GM12874 (cell line): ENCODE data around the gene SLCO2B1.

Source experiments
- TF ChIP-seq, protein P1 (sequence below): IDR thresholded peaks from 2 replicates; pipeline ENCODE4 v1.5.1; 2011; ENCODE audit warnings: low read depth, mild to moderate bottlenecking, control low read depth, low read length, moderate library complexity; ENCODE audit not compliant: insufficient read depth

Gene SLCO2B1

DNA sequence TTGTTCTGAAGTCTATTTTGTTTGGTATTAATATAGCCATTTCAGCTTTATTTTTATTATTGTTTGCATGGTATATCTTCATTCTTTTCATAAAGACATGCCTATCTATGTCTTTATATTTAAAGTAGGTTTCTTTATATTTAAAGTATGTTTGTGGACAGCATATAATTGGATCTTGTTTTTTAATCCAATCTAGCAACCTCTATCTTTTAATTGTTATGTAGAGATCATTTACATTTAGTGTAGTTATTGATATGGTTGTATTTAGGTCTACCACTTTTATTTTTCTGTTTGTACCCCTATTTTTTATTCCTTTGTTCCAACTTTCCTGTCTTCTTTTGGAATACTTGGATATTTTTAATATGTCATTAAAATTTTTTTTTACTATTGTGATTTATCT, 103.4 kb downstream of the SLCO2B1 start:
- TF ChIP-seq, protein P1, sequence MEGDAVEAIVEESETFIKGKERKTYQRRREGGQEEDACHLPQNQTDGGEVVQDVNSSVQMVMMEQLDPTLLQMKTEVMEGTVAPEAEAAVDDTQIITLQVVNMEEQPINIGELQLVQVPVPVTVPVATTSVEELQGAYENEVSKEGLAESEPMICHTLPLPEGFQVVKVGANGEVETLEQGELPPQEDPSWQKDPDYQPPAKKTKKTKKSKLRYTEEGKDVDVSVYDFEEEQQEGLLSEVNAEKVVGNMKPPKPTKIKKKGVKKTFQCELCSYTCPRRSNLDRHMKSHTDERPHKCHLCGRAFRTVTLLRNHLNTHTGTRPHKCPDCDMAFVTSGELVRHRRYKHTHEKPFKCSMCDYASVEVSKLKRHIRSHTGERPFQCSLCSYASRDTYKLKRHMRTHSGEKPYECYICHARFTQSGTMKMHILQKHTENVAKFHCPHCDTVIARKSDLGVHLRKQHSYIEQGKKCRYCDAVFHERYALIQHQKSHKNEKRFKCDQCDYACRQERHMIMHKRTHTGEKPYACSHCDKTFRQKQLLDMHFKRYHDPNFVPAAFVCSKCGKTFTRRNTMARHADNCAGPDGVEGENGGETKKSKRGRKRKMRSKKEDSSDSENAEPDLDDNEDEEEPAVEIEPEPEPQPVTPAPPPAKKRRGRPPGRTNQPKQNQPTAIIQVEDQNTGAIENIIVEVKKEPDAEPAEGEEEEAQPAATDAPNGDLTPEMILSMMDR = no peak
